Measurements from ENCODE around the gene PROK1.

DNA sequence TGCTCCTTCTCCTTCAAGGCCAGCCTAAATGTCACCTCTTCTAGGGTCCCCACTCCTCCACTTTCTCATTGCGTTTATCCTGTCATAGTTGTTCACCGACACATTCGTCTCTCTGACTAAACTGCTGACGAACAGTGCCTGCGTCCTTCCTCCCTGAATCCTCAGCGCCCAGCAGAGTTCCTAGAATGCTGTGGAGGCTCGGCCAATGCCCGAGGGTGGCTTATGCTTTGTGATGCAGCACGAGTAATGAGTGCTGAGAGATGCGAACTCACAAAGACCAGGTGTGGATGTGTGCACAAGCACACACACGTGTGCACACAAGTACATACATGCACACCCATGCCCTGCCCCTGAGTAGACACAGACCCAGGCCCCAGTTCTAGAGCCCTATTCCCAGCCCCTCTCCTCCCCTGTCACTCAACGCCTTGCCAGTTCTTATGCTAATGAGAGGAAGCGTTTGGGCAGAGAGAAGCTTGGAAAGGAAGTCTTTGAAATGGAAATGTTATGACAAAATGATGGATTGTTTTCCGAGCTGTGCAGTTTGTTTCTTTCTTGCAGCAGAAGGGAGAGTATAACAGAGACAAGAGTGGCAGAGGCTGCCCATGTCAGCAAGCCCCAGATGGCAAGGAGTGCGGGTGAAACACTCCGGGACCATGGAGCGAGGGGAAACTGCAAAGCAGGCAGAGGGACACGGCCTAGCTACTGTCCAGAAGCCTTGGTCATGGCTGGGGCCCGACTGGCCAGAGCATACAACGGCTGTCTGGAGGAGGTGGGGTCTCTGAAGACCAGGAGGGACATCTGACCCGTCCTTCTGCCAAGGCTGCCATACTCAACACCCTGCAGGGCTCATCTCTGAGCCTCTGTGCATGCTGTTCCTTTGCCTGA is 43.8 kb downstream of the PROK1 start:
- TF ChIP-seq, protein P1, sequence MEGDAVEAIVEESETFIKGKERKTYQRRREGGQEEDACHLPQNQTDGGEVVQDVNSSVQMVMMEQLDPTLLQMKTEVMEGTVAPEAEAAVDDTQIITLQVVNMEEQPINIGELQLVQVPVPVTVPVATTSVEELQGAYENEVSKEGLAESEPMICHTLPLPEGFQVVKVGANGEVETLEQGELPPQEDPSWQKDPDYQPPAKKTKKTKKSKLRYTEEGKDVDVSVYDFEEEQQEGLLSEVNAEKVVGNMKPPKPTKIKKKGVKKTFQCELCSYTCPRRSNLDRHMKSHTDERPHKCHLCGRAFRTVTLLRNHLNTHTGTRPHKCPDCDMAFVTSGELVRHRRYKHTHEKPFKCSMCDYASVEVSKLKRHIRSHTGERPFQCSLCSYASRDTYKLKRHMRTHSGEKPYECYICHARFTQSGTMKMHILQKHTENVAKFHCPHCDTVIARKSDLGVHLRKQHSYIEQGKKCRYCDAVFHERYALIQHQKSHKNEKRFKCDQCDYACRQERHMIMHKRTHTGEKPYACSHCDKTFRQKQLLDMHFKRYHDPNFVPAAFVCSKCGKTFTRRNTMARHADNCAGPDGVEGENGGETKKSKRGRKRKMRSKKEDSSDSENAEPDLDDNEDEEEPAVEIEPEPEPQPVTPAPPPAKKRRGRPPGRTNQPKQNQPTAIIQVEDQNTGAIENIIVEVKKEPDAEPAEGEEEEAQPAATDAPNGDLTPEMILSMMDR (IDR thresholded peaks at IDR 0.05): no peak
- no peak for TF ChIP-seq EP300 (IDR thresholded peaks at IDR 0.05)

Data from ovary (tissue), 3 donors.